ENCODE measurements around the gene DSCAML1.
"Not testable (repeated sequence)": the region's sequence is repeated elsewhere in the genome, so short reads cannot be mapped to it uniquely, and the experiment has no call there.

Gene DSCAML1

DNA sequence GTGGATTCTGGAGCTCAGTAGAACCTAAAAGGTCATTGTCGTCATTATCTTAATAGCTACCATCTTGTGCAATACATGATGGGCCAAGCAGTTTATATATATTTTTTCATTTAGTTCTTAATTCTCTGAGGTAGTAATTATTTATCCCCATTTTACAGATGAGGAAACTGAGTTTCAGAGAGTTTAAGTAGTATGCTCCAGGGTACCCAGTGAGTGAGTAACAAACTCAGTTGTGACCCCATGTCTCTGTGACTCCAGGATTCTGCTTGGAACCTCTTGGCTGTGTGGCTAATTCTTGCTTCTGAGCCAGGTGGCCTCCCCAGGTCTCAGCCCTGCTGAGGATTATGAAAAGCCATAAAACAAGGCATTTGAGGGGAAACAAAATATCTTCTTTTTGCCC is 386.8 kb downstream of the DSCAML1 start:
- in situ Hi-C loops (cut with MboI; ENCODE audit: low sequenced_read_pairs): no loop called here

DNA sequence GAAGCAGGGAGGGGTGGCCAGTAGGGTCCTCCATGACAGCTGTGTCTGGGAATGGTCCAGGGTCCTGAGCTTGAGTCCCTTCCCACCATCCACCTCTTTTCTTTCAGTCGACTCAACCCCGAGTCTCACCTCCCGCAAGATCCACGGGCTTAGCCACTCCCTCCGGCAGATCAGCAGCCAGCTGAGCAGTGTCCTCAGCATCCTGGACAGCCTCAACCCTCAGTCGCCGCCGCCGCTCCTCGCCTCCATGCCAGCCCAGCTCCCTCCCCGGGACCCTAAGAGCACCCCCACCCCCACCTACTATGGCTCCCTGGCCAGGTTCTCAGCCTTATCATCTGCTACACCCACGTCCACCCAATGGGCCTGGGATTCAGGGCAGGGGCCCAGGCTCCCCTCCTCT is 387.5 kb downstream of the DSCAML1 start:
- in situ Hi-C loops (cut with MboI; ENCODE audit: low sequenced_read_pairs): no loop called here

DNA sequence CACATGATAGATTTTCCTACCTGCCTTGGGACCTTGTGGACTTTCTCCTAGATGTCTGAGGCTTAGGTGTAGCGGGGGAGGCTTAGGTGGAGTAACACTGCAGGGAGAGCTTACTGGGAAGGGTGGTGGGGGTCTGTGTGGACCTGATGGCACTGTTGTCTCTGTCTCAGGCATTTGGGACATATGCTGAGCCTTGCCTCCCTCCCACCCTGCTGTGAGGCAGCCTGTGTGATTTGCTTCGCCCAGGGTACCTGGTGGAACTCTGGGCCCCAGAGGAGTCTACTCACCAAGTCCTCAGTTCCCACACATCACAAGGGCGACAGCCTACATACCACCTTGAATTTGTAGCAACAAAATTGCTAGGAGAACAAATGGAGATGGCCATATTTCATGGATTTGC is 388.7 kb downstream of the DSCAML1 start:
- in situ Hi-C loops (cut with MboI; ENCODE audit: low sequenced_read_pairs): no loop called here

GRCh38 chr11:117407016-117407415 is 390.0 kb downstream of the DSCAML1 start:
- in situ Hi-C loops (cut with MboI; ENCODE audit: low sequenced_read_pairs): no loop called here

GRCh38 chr11:117405898-117406297 is 391.1 kb downstream of the DSCAML1 start:
- in situ Hi-C loops (cut with MboI; ENCODE audit: low sequenced_read_pairs): not testable (repeated sequence)

DNA sequence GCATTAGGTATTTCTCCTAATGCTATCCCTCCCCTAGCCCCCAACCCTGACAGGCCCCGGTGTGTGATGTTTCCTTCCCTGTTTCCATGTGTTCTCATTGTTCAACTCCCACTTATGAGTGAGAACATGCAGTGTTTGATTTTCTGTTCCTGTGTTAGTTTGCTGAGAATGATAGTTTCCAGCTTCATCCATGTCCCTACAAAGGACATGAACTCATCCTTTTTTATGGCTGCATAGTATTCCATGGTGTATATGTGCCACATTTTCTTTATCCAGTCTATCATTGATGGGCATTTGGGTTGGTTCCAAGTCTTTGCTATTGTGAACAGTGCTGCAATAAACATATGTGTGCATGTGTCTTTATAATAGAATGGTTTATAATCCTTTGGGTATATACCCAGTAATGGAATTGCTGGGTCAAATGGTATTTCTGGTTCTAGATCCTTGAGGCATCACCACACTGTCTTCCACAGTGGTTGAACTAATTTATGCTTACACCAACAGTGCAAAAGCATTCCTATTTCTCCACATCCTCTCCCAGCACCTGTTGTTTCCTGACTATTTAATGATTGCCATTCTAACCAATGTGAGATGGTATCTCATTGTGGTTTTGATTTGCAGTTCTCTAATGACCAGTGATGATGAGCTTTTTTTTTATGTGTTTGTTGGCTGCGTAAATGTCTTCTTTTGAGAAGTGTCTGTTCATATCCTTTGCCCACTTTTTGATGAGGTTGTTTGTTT is 397.7 kb downstream of the DSCAML1 start:
- in situ Hi-C loops (cut with MboI; ENCODE audit: low sequenced_read_pairs): not testable (repeated sequence)

GRCh38 chr11:117398618-117399017 is 398.4 kb downstream of the DSCAML1 start:
- in situ Hi-C loops (cut with MboI; ENCODE audit: low sequenced_read_pairs): not testable (repeated sequence)

GRCh38 chr11:117396970-117397369 is 400.0 kb downstream of the DSCAML1 start:
- in situ Hi-C loops (cut with MboI; ENCODE audit: low sequenced_read_pairs): no loop called here

DNA sequence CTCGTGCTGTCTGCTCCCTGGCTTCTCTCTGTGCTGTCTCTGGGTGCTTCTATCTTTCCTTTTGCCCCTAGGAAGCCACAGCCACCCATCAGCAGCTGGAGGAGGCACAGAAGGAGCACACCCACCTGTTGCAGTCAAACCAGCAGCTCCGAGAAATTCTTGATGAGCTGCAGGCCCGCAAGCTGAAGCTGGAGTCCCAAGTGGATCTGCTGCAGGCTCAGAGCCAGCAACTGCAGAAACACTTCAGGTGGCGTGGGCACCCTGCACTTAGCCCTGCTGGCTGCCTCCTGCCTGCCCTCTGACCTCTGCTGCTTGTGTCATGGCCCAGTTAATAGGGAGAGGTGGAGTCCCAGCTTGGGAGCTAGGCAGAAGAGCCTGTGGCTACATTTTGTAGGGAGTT is 401.5 kb downstream of the DSCAML1 start:
- in situ Hi-C loops (cut with MboI; ENCODE audit: low sequenced_read_pairs): no loop called here

DNA sequence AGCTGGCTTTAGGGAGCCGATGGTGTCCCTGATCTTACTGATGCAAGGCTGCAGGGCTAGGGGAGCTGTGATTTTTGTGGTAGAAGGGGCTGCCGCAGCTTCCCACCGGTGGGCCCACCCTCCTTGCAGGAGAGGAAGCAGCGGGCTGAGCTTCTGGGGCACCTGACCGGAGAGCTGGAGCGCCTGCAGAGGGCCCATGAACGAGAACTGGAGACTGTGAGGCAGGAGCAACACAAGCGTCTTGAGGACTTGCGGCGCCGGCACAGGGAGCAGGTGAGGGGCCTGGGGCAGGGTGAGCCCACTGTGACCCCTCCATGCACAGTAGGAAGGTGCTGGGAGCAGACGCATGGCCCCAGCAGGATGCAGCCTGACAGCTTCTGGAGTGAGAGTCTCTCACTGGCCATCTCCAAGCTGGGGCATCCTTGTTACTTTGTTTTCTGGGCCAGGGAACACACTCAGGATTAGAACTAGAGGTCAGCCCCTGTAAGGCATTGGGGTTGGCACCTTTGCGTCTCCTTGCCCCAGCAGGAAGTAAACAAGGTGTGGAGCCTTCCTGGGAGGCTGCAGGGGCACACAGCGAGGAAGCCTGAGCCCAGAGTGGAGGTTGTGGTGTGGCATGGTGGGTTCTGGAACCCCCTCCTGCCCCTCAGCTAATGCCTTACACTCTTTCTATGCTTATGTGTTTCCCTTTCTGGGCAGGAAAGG is 402.6 kb downstream of the DSCAML1 start:
- in situ Hi-C loops (cut with MboI; ENCODE audit: low sequenced_read_pairs): no loop called here

DNA sequence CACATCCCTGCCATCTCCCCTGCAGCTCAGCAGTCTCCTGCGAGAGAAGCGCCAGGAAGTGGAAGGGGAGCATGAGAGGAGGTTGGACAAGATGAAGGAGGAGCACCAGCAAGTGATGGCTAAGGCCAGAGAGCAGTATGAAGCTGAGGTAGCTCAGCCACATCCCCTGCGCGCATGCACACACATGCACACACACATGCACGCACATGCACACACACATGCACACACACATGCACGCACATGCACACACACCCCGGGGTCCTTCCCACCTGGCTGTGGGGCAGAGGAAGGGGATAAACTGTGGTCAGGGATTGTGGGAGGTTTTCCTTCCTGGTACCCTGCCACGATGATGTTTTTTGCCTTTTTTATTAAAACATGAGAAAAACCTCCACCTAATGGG is 404.0 kb downstream of the DSCAML1 start:
- in situ Hi-C loops (cut with MboI; ENCODE audit: low sequenced_read_pairs): no loop called here

DNA sequence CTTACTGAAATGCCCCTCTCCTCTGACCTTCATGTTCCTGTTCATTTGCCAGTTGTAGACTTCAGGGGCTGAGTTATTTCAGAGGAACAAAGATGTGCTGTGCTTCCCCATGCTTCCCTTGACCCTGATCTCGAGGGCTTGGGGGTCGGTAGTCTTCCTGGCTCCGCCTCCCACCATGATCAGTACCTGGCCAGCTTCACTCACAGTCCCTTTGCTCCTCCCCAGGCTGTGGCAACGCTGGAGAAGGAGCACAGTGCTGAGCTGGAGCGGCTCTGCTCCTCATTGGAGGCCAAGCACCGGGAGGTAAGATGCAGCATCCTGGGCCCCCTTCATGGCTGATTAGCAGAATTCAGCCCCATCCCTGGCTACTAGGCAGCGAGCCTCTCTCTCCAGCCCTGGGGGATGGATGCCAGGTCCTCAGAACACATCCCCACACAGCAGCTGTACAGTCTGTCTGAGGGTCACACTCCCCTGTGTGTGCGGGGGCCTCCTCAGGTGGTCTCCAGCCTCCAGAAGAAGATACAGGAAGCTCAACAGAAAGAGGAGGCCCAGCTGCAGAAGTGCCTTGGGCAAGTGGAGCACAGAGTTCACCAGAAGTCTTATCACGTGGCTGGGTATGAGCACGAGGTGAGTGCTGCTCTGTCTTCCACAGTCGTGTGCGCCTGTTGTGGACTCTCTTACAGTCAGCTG is 404.9 kb downstream of the DSCAML1 start:
- in situ Hi-C loops (cut with MboI; ENCODE audit: low sequenced_read_pairs): no loop called here

DNA sequence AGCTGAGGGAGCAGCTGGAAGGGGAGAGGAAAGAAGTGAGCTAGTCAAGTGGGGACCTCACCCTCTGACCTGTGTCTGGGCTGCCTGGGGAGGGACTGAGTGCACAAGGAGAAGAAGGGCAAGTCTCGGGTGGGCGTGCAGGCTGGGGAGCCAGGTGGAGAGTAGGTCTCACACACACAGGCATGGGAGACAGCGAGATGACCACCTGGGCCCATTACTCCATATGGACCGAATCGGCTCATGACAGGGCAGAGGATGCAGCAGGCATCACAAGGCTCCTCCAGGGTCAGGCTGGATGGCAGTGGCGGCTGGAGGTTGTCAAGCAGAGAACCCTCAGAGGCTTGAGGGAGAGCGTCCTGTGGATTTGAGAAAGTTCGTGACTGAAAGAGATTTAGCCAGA is 405.8 kb downstream of the DSCAML1 start:
- in situ Hi-C loops (cut with MboI; ENCODE audit: low sequenced_read_pairs): no loop called here

DNA sequence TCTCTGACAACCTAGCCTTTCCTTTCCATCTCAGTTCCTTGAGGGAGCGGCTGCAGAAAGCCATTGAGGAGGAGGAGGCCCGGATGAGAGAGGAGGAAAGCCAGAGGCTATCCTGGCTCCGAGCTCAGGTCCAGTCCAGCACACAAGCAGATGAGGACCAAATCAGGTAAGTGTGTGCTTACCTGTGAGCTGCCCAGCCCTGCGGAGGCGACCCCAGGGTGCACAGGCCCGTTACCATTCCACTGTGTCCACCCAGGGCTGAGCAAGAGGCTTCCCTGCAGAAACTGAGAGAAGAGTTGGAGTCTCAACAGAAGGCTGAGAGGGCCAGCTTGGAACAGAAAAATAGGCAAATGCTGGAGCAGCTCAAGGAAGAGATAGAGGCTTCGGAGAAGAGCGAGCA is 406.3 kb downstream of the DSCAML1 start:
- in situ Hi-C loops (cut with MboI; ENCODE audit: low sequenced_read_pairs): no loop called here

DNA sequence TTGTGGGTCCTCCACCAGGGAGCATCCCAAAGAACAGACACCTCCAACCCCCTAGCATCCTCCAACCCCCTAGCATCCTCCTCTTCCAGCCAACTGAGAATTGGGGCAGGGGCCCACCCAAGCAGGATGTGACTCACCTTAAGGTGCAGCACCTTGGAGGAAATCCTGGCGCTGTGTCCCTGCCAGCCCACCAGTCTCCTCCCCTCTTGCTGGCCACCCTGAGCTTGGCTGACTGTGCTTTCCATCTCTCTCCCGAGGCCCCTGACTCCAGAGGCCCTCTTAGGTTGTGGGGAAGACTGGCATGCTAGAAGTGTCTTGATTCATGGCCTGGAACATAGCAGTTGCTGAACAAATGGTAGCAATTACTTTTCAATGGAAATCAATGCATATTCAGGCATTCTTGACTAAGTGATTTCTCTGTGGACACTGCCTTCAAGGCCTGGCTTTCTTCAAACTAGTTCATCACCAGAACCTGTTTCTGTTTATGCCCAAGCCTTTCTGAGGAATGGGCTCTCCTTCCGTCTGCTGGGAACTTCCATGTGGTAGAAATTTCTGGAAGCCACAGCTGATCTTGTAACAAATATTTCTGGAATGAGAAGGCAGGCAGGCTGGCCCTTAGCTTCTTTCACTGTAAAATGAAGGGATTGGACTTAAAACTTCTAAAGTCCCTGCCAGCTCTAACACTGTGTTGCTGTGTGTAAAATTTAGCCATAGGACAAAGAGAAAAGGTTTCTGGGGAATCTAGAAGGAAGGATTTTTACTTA is 408.8 kb downstream of the DSCAML1 start:
- in situ Hi-C loops (cut with MboI; ENCODE audit: low sequenced_read_pairs): no loop called here

DNA sequence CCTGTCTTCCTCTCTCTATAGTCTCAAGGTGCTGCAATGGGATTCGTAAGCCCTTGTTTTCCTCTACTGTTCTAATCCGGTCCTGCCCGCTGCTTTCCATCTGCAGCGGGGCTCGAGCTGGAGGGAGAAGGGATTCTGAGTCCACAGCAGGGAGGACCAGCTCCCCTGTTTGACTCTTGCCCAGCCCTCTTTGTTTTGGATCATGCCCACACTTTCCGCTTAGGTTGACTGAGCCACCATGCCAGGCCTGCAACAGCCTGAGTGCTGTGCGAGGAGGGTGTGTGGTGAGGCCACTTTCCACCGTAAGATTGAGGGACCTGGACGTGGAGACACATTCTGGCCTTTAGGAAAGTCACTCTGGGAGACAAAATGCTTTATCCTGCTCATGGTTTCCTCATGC is 411.1 kb downstream of the DSCAML1 start:
- in situ Hi-C loops (cut with MboI; ENCODE audit: low sequenced_read_pairs): no loop called here

DNA sequence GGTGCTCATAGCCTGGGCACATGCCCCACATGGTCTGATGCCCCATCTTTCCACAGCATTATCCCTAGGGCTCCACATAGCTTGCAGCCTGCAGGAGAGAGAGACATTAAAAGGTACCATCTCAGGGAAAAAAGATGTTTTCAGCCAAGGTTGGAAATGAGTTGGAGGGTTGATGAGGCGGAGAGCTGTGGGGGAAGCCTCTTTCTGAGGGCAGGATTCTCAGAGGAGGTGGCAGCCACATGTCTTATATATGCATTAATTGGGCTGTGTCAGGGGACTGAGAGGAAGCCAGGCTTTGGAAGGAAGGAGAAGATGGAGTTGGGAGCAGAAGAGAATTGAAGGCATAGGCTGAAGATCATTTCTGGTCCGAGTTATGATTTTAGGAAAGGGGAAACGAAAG is 411.5 kb downstream of the DSCAML1 start:
- in situ Hi-C loops (cut with MboI; ENCODE audit: low sequenced_read_pairs): no loop called here

GRCh38 chr11:117384045-117384444 is 413.0 kb downstream of the DSCAML1 start:
- in situ Hi-C loops (cut with MboI; ENCODE audit: low sequenced_read_pairs): no loop called here

GRCh38 chr11:117382746-117383145 is 414.3 kb downstream of the DSCAML1 start:
- in situ Hi-C loops (cut with MboI; ENCODE audit: low sequenced_read_pairs): no loop called here

DNA sequence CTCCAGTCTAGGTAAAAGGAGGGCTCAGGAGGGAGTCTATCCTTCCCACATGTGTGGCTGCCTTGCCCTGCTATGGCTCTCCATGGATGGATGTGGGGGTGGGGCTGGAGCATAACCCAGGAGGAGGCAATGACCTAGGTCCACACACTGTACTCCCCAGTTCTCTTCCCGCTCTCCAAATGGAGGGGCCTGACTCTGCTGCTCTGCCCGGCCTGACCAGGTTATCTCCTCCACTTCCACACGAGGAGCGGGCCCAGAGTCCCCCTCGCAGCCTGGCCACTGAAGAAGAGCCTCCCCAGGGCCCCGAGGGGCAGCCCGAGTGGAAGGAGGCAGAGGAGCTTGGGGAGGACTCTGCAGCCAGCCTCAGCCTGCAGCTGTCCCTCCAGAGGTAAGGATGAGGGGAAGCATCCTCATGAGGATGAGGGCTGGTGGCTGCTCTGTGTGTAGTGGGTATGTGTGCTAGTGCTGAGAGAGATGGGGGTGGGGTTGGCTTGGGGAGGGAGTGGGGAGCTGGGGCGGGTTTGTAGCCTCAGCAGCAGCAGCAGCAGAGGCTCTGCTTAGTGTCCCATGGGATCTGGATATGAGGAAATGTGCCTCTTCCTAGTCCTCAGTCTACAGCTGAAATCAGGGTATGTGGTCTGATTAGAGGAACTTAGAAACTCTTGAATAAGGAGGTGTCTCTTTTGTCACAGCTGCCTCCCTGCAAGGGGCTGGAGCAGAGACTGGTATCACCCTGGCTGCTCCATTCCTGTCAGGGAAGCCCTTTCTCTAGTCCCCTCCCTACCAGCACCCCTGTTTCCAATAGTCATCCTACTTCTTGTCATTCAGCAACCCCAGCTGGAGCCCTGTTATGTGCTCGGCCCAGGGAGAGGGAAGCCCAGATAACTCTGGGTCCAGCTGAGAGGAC is 415.3 kb downstream of the DSCAML1 start:
- in situ Hi-C loops (cut with MboI; ENCODE audit: low sequenced_read_pairs): no loop called here
